ENCODE measurements around the gene MAP2. TPM values are rescaled to one million over a fixed set of nuclear protein-coding genes. Genes with fewer than 3 reads are reported as not detected.

Gene MAP2
- total RNA-seq, 1 experiment from 2014 or later, result 7.6 TPM

GRCh38 chr2:209424781-209425470 is 1.1 kb downstream of the MAP2 start (continued):
- TF ChIP-seq, protein P1, sequence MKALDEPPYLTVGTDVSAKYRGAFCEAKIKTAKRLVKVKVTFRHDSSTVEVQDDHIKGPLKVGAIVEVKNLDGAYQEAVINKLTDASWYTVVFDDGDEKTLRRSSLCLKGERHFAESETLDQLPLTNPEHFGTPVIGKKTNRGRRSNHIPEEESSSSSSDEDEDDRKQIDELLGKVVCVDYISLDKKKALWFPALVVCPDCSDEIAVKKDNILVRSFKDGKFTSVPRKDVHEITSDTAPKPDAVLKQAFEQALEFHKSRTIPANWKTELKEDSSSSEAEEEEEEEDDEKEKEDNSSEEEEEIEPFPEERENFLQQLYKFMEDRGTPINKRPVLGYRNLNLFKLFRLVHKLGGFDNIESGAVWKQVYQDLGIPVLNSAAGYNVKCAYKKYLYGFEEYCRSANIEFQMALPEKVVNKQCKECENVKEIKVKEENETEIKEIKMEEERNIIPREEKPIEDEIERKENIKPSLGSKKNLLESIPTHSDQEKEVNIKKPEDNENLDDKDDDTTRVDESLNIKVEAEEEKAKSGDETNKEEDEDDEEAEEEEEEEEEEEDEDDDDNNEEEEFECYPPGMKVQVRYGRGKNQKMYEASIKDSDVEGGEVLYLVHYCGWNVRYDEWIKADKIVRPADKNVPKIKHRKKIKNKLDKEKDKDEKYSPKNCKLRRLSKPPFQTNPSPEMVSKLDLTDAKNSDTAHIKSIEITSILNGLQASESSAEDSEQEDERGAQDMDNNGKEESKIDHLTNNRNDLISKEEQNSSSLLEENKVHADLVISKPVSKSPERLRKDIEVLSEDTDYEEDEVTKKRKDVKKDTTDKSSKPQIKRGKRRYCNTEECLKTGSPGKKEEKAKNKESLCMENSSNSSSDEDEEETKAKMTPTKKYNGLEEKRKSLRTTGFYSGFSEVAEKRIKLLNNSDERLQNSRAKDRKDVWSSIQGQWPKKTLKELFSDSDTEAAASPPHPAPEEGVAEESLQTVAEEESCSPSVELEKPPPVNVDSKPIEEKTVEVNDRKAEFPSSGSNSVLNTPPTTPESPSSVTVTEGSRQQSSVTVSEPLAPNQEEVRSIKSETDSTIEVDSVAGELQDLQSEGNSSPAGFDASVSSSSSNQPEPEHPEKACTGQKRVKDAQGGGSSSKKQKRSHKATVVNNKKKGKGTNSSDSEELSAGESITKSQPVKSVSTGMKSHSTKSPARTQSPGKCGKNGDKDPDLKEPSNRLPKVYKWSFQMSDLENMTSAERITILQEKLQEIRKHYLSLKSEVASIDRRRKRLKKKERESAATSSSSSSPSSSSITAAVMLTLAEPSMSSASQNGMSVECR (CRISPR knock-in tag; IDR thresholded peaks at IDR 0.05; ENCODE audit: borderline replicate concordance), result no peak
- TF ChIP-seq ZMAT4 (CRISPR knock-in tag; IDR thresholded peaks at IDR 0.05) (no peak), EMX1 (CRISPR knock-in tag; IDR thresholded peaks at IDR 0.05) (no peak)

GRCh38 chr2:209425471-209426071 is 1.7 kb downstream of the MAP2 start:
- H3K27ac Mint-ChIP-seq, result no peak overlapping the region
- H3K9me3 Mint-ChIP-seq, result no peaks in the 10 kb centered on the region
- TF ChIP-seq KAT7 (CRISPR knock-in tag; IDR thresholded peaks at IDR 0.05; ENCODE audit: borderline replicate concordance) (no peak), NR3C1 (CRISPR knock-in tag; conservative IDR thresholded peaks at IDR 0.05; ENCODE audit: low read depth) (no peak), SP1 (CRISPR knock-in tag; conservative IDR thresholded peaks at IDR 0.05) (no peak)
- H3K4me1 Mint-ChIP-seq, result peaks cover 44% of the 10 kb centered on the region
- DNase-seq (ENCODE audit: low spot score), result no peak
- peak overlapping the region; percentile 87 for H3K4me3 Mint-ChIP-seq
- ChIA-PET POLR2A (no interaction called here), CTCF (interaction anchor here (0.5 to 4.2 kb wide), 19 partner anchors 8 to 1019 kb away, joined by 3 to 40 read pairs (median 4); partner anchors contain the start of gene PTH2R)
- H3K36me3 Mint-ChIP-seq, result no peaks in the 10 kb centered on the region
- H3K27me3 Mint-ChIP-seq (ENCODE audit: low read depth), result peaks cover 37% of the 10 kb centered on the region
- no peak for ATAC-seq

DNA sequence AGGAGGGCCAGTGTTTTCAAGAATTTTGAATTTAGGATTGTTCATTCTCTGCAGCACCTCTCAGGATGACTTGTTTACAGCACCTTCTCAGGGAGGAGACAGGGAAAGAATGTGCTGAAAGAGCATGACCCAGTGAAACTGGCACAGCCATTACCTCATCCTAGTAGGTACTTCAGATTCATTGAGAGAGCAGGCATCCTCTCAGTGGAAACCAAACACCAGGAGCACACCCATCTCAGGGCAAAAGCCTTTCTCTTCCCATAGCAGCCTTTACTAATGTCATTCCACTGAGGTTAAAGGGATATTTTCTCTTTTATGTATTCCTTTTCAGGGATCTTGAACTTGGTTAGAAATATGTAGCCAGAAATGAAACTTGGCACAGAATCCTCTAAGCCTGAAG is 2.6 kb downstream of the MAP2 start:
- TF ChIP-seq GRHL2 (CRISPR knock-in tag; IDR thresholded peaks at IDR 0.05; ENCODE audit: insufficient replicate concordance, severe bottlenecking), result no peak
- no peak for TF ChIP-seq MYBL2 (CRISPR knock-in tag; IDR thresholded peaks at IDR 0.05)
- TF ChIP-seq ESRRA (CRISPR knock-in tag; IDR thresholded peaks at IDR 0.05; ENCODE audit: borderline replicate concordance), result no peak
- no peak for TF ChIP-seq NR1H2 (CRISPR knock-in tag; IDR thresholded peaks at IDR 0.05)
- TF ChIP-seq ELF4 (CRISPR knock-in tag; IDR thresholded peaks at IDR 0.05; ENCODE audit: low read depth), result no peak
- no peak for TF ChIP-seq ERG (CRISPR knock-in tag; IDR thresholded peaks at IDR 0.05)
- TF ChIP-seq ZNF317 (CRISPR knock-in tag; IDR thresholded peaks at IDR 0.05; ENCODE audit: borderline replicate concordance, low read depth), result no peak
- no peak for TF ChIP-seq NFE2L1 (CRISPR knock-in tag; IDR thresholded peaks at IDR 0.05)
- TF ChIP-seq, protein P2, sequence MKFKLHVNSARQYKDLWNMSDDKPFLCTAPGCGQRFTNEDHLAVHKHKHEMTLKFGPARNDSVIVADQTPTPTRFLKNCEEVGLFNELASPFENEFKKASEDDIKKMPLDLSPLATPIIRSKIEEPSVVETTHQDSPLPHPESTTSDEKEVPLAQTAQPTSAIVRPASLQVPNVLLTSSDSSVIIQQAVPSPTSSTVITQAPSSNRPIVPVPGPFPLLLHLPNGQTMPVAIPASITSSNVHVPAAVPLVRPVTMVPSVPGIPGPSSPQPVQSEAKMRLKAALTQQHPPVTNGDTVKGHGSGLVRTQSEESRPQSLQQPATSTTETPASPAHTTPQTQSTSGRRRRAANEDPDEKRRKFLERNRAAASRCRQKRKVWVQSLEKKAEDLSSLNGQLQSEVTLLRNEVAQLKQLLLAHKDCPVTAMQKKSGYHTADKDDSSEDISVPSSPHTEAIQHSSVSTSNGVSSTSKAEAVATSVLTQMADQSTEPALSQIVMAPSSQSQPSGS (CRISPR knock-in tag; IDR thresholded peaks at IDR 0.05; ENCODE audit: borderline replicate concordance, low read depth), result no peak
- TF ChIP-seq MAX (CRISPR knock-in tag; IDR thresholded peaks at IDR 0.05), result no peak
- no peak for TF ChIP-seq PREB (CRISPR knock-in tag; IDR thresholded peaks at IDR 0.05; ENCODE audit: borderline replicate concordance)
- H3K27me3 Mint-ChIP-seq (ENCODE audit: low read depth), result peaks cover 30% of the 10 kb centered on the region
- H3K27ac Mint-ChIP-seq, result no peak overlapping the region; the same call in 1 of the 2 replicates
- DNase-seq (ENCODE audit: low spot score) (no peak), ATAC-seq (peak; percentile 14)
- CTCF ChIA-PET, result interaction anchor here (1.2 kb wide), 1 partner anchor 1019 kb away, joined by 3 read pairs; the partner anchor contains the start of gene PTH2R
- peaks cover 44% of the 10 kb centered on the region for H3K4me1 Mint-ChIP-seq
- POLR2A ChIA-PET, result no interaction called here
- no peak overlapping the region for H3K4me3 Mint-ChIP-seq
- H3K36me3 Mint-ChIP-seq, result no peaks in the 10 kb centered on the region
- H3K9me3 Mint-ChIP-seq, result no peaks in the 10 kb centered on the region
